ENCODE results near the gene SMARCAD1.

DNA sequence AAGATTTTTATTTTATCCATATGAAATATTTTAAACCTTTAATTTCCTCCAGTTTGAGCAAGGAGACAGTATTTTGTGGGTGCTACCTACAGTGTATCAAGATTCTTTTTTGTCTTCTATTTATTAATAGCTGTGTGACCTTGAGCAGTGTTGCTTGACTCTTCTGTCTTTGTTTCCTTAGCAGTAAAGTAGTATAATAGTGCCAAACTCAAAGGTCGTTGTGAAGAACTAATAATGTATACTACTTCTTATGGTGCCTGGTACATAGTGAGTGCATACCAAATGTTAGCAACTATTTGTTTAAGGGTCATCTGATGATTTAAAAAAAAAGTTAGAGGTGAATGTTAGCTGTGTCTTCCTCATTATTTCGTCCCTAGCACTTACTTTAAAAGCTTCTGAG is 30.5 kb downstream of the SMARCAD1 start:
- no peak for TF ChIP-seq POLR2A (IDR thresholded peaks at IDR 0.05)
- TF ChIP-seq, protein P1, sequence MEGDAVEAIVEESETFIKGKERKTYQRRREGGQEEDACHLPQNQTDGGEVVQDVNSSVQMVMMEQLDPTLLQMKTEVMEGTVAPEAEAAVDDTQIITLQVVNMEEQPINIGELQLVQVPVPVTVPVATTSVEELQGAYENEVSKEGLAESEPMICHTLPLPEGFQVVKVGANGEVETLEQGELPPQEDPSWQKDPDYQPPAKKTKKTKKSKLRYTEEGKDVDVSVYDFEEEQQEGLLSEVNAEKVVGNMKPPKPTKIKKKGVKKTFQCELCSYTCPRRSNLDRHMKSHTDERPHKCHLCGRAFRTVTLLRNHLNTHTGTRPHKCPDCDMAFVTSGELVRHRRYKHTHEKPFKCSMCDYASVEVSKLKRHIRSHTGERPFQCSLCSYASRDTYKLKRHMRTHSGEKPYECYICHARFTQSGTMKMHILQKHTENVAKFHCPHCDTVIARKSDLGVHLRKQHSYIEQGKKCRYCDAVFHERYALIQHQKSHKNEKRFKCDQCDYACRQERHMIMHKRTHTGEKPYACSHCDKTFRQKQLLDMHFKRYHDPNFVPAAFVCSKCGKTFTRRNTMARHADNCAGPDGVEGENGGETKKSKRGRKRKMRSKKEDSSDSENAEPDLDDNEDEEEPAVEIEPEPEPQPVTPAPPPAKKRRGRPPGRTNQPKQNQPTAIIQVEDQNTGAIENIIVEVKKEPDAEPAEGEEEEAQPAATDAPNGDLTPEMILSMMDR (IDR thresholded peaks at IDR 0.05): no peak
- TF ChIP-seq EP300 (IDR thresholded peaks at IDR 0.05): no peak

Data from stomach (tissue), 4 donors.